ENCODE data around the gene CARNS1. TPM values are rescaled to one million over a fixed set of nuclear protein-coding genes. Genes with fewer than 3 reads are reported as not detected.

The CARNS1 gene
- total and polyA plus RNA-seq, 9 of the 15 experiments (the other 6 are each of a cell fraction or from before 2014, with no cell fraction given) = 0.01 to 0.18 (median 0.06) TPM; not detected in 3

- TF ChIP-seq, protein P1, sequence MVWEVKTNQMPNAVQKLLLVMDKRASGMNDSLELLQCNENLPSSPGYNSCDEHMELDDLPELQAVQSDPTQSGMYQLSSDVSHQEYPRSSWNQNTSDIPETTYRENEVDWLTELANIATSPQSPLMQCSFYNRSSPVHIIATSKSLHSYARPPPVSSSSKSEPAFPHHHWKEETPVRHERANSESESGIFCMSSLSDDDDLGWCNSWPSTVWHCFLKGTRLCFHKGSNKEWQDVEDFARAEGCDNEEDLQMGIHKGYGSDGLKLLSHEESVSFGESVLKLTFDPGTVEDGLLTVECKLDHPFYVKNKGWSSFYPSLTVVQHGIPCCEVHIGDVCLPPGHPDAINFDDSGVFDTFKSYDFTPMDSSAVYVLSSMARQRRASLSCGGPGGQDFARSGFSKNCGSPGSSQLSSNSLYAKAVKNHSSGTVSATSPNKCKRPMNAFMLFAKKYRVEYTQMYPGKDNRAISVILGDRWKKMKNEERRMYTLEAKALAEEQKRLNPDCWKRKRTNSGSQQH (CRISPR knock-in tag; IDR thresholded peaks at IDR 0.05) = no peak
- TF ChIP-seq ZNF311 (CRISPR knock-in tag; IDR thresholded peaks at IDR 0.05) (no peak), RFX5 (IDR thresholded peaks at IDR 0.05; ENCODE audit: low read depth, low read length) (no peak), TAF9B (IDR thresholded peaks at IDR 0.05; ENCODE audit: partially characterized antibody) (no peak), PHTF2 (CRISPR knock-in tag; IDR thresholded peaks at IDR 0.05) (no peak), ZNF212 (CRISPR knock-in tag; IDR thresholded peaks at IDR 0.05) (no peak), MECOM (CRISPR knock-in tag; IDR thresholded peaks at IDR 0.05) (no peak), TCF7 (IDR thresholded peaks at IDR 0.05; ENCODE audit: borderline replicate concordance) (peak; percentile 80; the same call in 1 of the 2 replicates), CHCHD3 (CRISPR knock-in tag; IDR thresholded peaks at IDR 0.05) (no peak), NFYB (IDR thresholded peaks at IDR 0.05; ENCODE audit: extremely low read depth, insufficient read length) (no peak), ZNF695 (CRISPR knock-in tag; IDR thresholded peaks at IDR 0.05) (no peak), ZEB2 (IDR thresholded peaks at IDR 0.05) (no peak; the same call in 1 of the 2 replicates), CHD4 (IDR thresholded peaks at IDR 0.05; ENCODE audit: insufficient read depth, insufficient replicate concordance, low read depth, low read length, poor library complexity, severe bottlenecking) (no peak), CSDE1 (IDR thresholded peaks at IDR 0.05) (peak in 1 of 2 experiments; percentile 88; a peak in 1 of 4 replicates), NBN (IDR thresholded peaks at IDR 0.05; ENCODE audit: low read depth) (peak; percentile 85; the same call in 1 of the 2 replicates), SETDB1 (IDR thresholded peaks at IDR 0.05; ENCODE audit: low read length) (no peak), NUFIP1 (IDR thresholded peaks at IDR 0.05; ENCODE audit: partially characterized antibody) (no peak), CBFA2T3 (IDR thresholded peaks at IDR 0.05) (no peak), CAMTA2 (CRISPR knock-in tag; conservative IDR thresholded peaks at IDR 0.05) (no peak), STAT5A (IDR thresholded peaks at IDR 0.05; ENCODE audit: borderline replicate concordance, low read length) (no peak), FOXJ3 (CRISPR knock-in tag; IDR thresholded peaks at IDR 0.05) (no peak), ZBTB1 (CRISPR knock-in tag; IDR thresholded peaks at IDR 0.05; ENCODE audit: borderline replicate concordance, low read depth) (no peak), ZKSCAN3 (CRISPR knock-in tag; IDR thresholded peaks at IDR 0.05) (no peak), ZNF584 (CRISPR knock-in tag; IDR thresholded peaks at IDR 0.05; ENCODE audit: low read depth) (no peak), NFIX (CRISPR knock-in tag; IDR thresholded peaks at IDR 0.05; ENCODE audit: low read depth) (no peak), KDM2B (CRISPR knock-in tag; IDR thresholded peaks at IDR 0.05) (peak; percentile 78; the same call in 1 of the 2 replicates), PREB (CRISPR knock-in tag; IDR thresholded peaks at IDR 0.05) (no peak)
- TF ChIP-seq, protein P2, sequence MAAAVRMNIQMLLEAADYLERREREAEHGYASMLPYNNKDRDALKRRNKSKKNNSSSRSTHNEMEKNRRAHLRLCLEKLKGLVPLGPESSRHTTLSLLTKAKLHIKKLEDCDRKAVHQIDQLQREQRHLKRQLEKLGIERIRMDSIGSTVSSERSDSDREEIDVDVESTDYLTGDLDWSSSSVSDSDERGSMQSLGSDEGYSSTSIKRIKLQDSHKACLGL (CRISPR knock-in tag; IDR thresholded peaks at IDR 0.05; ENCODE audit: borderline replicate concordance, poor library complexity, severe bottlenecking) = no peak
These were observed 12.8 kb downstream of the CARNS1 start, which contains the start of gene RPS6KB2 (continued) for GRCh38 chr11:67428052-67429001.

Measured in K562 (cell line).